Thoracic aorta endothelial cell (primary cell): ENCODE data around the gene SPATA9. TPM values are rescaled to one million over a fixed set of nuclear protein-coding genes. Genes with fewer than 3 reads are reported as not detected.

ENCODE experiments used
- total RNA-seq: library from RNA; depleted of rRNA; stranded (reverse); fragments of >200 nt; gene quantifications from 2 replicates; pipeline ENCODE4 v1.2.3, GENCODE V29; 2012

Gene SPATA9, protein sequence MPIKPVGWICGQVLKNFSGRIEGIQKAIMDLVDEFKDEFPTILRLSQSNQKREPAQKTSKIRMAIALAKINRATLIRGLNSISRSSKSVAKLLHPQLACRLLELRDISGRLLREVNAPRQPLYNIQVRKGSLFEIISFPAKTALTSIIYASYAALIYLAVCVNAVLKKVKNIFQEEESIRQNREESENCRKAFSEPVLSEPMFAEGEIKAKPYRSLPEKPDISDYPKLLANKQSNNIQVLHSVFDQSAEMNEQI
- not detected in 2 replicates for total RNA-seq

GRCh38 chr5:95682891-95683290 lies at the start of gene SPATA9:
SPATA9 (minus strand) TSS chr5:95682991; CDS start chr5:95682854, 137 bp downstream.

DNA sequence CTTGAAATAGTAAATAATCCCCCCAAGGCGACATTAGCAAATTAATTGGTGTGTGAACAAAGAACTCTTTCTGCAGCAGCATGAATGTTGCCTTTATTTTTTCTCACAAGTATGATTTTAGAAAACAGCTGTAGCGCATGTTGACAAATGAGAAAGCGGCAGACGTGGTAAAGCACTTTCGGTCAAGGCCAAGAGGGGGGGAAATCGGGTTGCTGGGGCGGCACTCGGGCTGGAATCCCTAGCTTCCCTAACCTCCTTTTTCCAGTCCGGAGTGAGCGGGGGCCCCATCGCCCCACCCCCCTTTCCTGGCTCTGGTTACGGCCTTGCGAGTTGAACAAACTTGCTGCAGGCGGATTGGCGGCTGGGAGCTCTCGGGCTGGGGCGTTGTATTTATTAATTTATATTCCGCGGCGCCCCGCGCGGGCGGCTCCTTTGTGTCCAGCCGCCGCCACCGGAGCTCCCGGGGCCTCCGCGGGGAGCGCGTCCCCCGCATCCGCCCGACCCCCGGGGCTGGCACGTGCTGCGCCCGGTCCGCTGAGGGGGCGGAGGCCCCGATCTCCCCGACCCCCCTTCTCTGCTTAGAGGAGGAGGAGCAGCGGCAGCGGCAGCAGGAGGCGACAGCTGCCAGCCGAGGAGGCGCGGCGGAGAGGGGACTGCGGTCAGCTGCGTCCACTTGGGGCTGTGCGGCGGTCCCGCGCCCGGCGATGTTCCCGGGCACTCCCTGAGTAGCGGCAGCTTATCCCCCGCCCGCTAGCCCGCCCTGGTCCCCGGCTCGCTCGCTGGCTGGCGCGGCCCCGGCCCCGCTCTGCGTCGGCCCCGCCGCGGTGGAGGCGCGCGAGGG lies 48.2 kb upstream of the SPATA9 start, which contains the start of gene RHOBTB3:
Gene RHOBTB3, plus strand, starts transcription at position 607 of the 841 bp plus-strand sequence. CDS start 347 bp downstream, outside the sequence.

DNA sequence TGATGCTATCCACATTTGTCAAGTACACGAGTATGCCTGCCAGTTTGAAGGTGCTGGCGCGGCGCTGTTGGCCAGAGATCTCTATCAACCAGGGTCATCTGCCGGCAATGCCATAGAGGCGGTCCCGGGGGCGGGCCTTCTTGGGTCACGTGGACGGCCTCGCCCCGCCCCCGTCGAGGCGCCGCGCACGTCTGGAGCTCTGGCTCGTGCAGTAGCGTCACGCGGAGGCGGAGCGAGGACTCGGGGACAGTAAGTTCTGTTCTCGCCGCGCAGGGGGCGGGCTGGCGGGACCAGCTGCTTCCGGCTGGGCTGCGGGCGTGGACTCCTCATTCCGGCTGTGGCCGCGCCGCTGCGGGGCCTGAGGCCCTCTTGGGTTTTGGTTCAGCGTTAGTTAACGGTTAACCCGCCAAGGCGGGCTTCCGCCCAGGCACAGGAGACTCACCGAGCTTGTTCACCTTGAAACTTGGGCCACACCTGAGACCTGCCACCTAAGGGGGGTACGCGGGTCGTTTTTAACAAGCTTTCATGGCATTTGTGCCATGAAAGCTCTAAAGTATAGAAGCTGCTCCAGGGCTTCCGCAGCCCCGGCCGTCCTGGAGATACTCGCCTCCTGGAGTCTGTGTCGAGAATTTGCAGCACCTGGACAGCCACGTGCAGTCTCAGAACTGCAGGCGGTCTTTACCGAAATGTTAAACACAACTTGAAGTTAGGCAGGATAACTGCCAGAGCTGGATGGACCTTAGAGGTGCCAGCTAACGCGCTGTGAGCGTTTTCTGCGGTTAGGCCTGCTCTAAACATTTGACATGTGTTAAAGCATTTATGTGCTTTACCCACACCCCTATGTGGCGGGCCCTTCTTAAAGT lies 36.0 kb downstream of the SPATA9 start, which contains the start of gene RFESD:
Gene RFESD, plus strand, starts transcription at position 209 of the 863 bp plus-strand sequence. CDS start 5,495 bp downstream, outside the sequence.

DNA sequence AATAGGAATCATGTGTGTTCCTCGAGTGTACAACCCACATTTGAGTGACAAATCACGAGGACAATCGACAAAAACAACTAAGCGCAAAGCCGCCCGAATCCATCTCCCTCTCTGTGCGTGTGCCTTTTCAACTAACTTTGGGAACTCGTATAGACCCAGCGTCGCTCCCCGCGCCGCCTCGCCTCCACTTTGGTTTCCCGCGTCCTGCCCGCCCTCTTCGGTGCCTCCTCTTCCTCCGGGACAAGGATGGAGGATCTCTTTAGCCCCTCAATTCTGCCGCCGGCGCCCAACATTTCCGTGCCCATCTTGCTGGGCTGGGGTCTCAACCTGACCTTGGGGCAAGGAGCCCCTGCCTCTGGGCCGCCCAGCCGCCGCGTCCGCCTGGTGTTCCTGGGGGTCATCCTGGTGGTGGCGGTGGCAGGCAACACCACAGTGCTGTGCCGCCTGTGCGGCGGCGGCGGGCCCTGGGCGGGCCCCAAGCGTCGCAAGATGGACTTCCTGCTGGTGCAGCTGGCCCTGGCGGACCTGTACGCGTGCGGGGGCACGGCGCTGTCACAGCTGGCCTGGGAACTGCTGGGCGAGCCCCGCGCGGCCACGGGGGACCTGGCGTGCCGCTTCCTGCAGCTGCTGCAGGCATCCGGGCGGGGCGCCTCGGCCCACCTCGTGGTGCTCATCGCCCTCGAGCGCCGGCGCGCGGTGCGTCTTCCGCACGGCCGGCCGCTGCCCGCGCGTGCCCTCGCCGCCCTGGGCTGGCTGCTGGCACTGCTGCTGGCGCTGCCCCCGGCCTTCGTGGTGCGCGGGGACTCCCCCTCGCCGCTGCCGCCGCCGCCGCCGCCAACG lies 62.5 kb downstream of the SPATA9 start, which contains the start of gene GPR150:
Gene GPR150, plus strand, starts transcription at position 58 of the 840 bp plus-strand sequence. Its CDS starts 189 bp downstream, at position 247.

Other genes starting within 250 kb of the SPATA9 start
- 176 and 201 TPM in 2 replicates for gene SKIC3, start 128.0 kb downstream of the SPATA9 start, total RNA-seq
- gene ARSK, start 127.9 kb downstream of the SPATA9 start, total RNA-seq: 13.0 and 14.1 TPM in 2 replicates
- gene GPR150, start 62.9 kb downstream of the SPATA9 start, total RNA-seq: 0.27 and 0.29 TPM in 2 replicates
- gene RFESD, start 36.2 kb downstream of the SPATA9 start, total RNA-seq: 1.2 and 1.7 TPM in 2 replicates
- 111 and 213 TPM in 2 replicates for gene RHOBTB3, start 48.3 kb upstream of the SPATA9 start, total RNA-seq
- gene GLRX, start 139.7 kb upstream of the SPATA9 start, total RNA-seq: 8.3 and 15.6 TPM in 2 replicates